ENCODE data around the gene MSL3. TPM values are rescaled to one million over a fixed set of nuclear protein-coding genes. Genes with fewer than 3 reads are reported as not detected.

Gene MSL3
- total RNA-seq, 1 donor from 2014 or later = 18.1 TPM

Other genes starting within 250 kb of the MSL3 start
- gene ARHGAP6, start 92.3 kb upstream of the MSL3 start, total RNA-seq = under 0.01 and 0.22 TPM in 2 replicates

All from lung microvascular endothelial cell (primary cell).